Measurements from ENCODE around the gene ZFAND2A.

GRCh38 chr7:1189986-1190772 is 30.2 kb upstream of the ZFAND2A start:
- no peak for TF ChIP-seq MAX (IDR thresholded peaks at IDR 0.05)
- no peak for TF ChIP-seq TAF1 (IDR thresholded peaks at IDR 0.05; ENCODE audit: low read depth)
- no peak for TF ChIP-seq CREB1 (IDR thresholded peaks at IDR 0.05; ENCODE audit: low read depth)
- TF ChIP-seq EP300 (IDR thresholded peaks at IDR 0.05; ENCODE audit: borderline replicate concordance) = no peak
- TF ChIP-seq RAD21 (IDR thresholded peaks at IDR 0.05; ENCODE audit: low read depth) = no peak

Measured in Ishikawa (cell line).